Activated CD8-positive, alpha-beta T cell treated with anti-CD3 and anti-CD28 coated beads for 36 hours (primary cell): ENCODE results near the gene ITGA3. TPM values are rescaled to one million over a fixed set of nuclear protein-coding genes. Genes with fewer than 3 reads are reported as not detected.

Experiments used
- ATAC-seq: fragments of 200-7000 bp; cut with Tn5 transposase; one replicate; pipeline ENCODE4 v1.10.0; 2021; ENCODE audit warnings: mild to moderate bottlenecking, moderate library complexity
- CTCF ChIA-PET: fragments of 350-600 bp; sonication (Branson Sonifier 250); formaldehyde crosslinking; loops from one replicate; lab custom pipeline; 2021; ENCODE audit warnings: antibody characterized with exemption; lab: Charles Lee
- POLR2A ChIA-PET: fragments of 350-600 bp; sonication (Branson Sonifier 250); formaldehyde crosslinking; loops from one replicate; lab custom pipeline; 2021; ENCODE audit warnings: antibody characterized with exemption; lab: Charles Lee
- DNase-seq: peaks from one replicate; pipeline ENCODE4 v3.0.0-alpha.2; 2020
- H3K27ac Mint-ChIP-seq: one replicate; pipeline ENCODE4 v1.8.0; 2021; ENCODE audit warnings: mild to moderate bottlenecking, mixed read lengths
- H3K27me3 Mint-ChIP-seq: one replicate; pipeline ENCODE4 v1.8.0; 2021; ENCODE audit warnings: mixed read lengths
- H3K36me3 Mint-ChIP-seq: one replicate; pipeline ENCODE4 v1.8.0; 2021; ENCODE audit warnings: low read depth, mixed read lengths
- H3K4me1 Mint-ChIP-seq: one replicate; pipeline ENCODE4 v1.8.0; 2021; ENCODE audit warnings: low read depth, mixed read lengths
- H3K4me3 Mint-ChIP-seq: one replicate; pipeline ENCODE4 v1.8.0; 2021; ENCODE audit warnings: mild to moderate bottlenecking, moderate library complexity, mixed read lengths
- H3K9me3 Mint-ChIP-seq: one replicate; pipeline ENCODE4 v1.8.0; 2021; ENCODE audit warnings: mixed read lengths
- CTCF ChIP-seq: fragments of 200-600 bp; IDR thresholded peaks from one replicate; pipeline ENCODE4 v1.8.0; 2022; ENCODE audit warnings: antibody characterized with exemption, mild to moderate bottlenecking
- intact Hi-C: fragments of 100-400 bp; cut with micrococcal nuclease; formaldehyde crosslinking; loops from one replicate; pipeline ENCODE4 v1.10.0; 2022
- total RNA-seq, 2 experiments: library from RNA; stranded (reverse); gene quantifications; one replicate each; pipeline ENCODE4 v1.2.3, GENCODE V29; 2021

Gene ITGA3
- total RNA-seq, 2 experiments from 2014 or later: 4.2 to 7.2 TPM

- POLR2A ChIA-PET: interaction anchor here (0.5 to 2.7 kb wide), 7 partner anchors 9 to 52 kb away, joined by 3 to 6 read pairs (median 3); partner anchors contain the start of genes PDK2 and PPP1R9B
- Mint-ChIP-seq H3K27me3 (peaks cover 32% of the 10 kb centered on the region), H3K36me3 (no peaks in the 10 kb centered on the region), H3K9me3 (no peaks in the 10 kb centered on the region), H3K27ac (no peak overlapping the region), H3K4me1 (peaks cover 12% of the 10 kb centered on the region), H3K4me3 (peak overlapping the region; percentile 52)
- TF ChIP-seq CTCF: peak; percentile 77
- ATAC-seq: peak; percentile 90
- peak; percentile 71 for DNase-seq
- intact Hi-C loops: loop anchor here (10.0 kb wide), 1 partner anchor 47 kb away; the partner anchor contains the start of gene SGCA
- CTCF ChIA-PET: interaction anchor here (0.6 to 5.0 kb wide), 27 partner anchors 9 to 179 kb away, joined by 3 to 45 read pairs (median 4); partner anchors contain the start of gene SAMD14
These were observed 61.5 kb downstream of the ITGA3 start for GRCh38 chr17:50117202-50118051.

- Mint-ChIP-seq H3K9me3 (no peaks in the 10 kb centered on the region), H3K27ac (no peak overlapping the region), H3K4me3 (no peak overlapping the region), H3K36me3 (no peaks in the 10 kb centered on the region), H3K27me3 (peaks cover 33% of the 10 kb centered on the region), H3K4me1 (peaks cover 12% of the 10 kb centered on the region)
- CTCF ChIA-PET: interaction anchor here (0.8 to 5.0 kb wide), 19 partner anchors 8 to 152 kb away, joined by 3 to 45 read pairs (median 5); partner anchors contain the start of genes PDK2 and SAMD14
- intact Hi-C loops: loop anchor here (10.0 kb wide), 1 partner anchor 47 kb away; the partner anchor contains the start of gene SGCA
- POLR2A ChIA-PET: interaction anchor here (0.5 to 2.7 kb wide), 7 partner anchors 14 to 51 kb away, joined by 3 to 6 read pairs (median 3); partner anchors contain the start of genes PDK2 and PPP1R9B
- no peak for TF ChIP-seq CTCF
- ATAC-seq (no peak), DNase-seq (no peak)
These were observed 62.3 kb downstream of the ITGA3 start for GRCh38 chr17:50118076-50118827.

- Mint-ChIP-seq H3K4me3 (no peak overlapping the region), H3K9me3 (no peaks in the 10 kb centered on the region), H3K36me3 (no peaks in the 10 kb centered on the region), H3K4me1 (peaks cover 12% of the 10 kb centered on the region), H3K27me3 (peaks cover 33% of the 10 kb centered on the region), H3K27ac (no peak overlapping the region)
- POLR2A ChIA-PET: interaction anchor here (1.2 to 2.7 kb wide), 3 partner anchors 17 to 31 kb away, joined by 3 to 6 read pairs (median 3); partner anchors contain the start of gene PPP1R9B
- ATAC-seq: no peak
- CTCF ChIA-PET: interaction anchor here (1.0 to 3.0 kb wide), 11 partner anchors 12 to 81 kb away, joined by 3 to 13 read pairs (median 5); partner anchors contain the start of genes PDK2 and SAMD14
- intact Hi-C loops: loop anchor here (10.0 kb wide), 1 partner anchor 46 kb away; the partner anchor contains the start of gene SGCA
- TF ChIP-seq CTCF: no peak
- DNase-seq: no peak
These were observed 62.9 kb downstream of the ITGA3 start for GRCh38 chr17:50118828-50119218.

GRCh38 chr17:50120475-50121253, 64.8 kb downstream of the ITGA3 start:
- intact Hi-C loops: no loop called here
- peaks cover 24% of the 10 kb centered on the region for H3K27me3 Mint-ChIP-seq
- no peak overlapping the region for H3K27ac Mint-ChIP-seq
- H3K4me3 Mint-ChIP-seq: no peak overlapping the region
- TF ChIP-seq CTCF: no peak
- peaks cover 8% of the 10 kb centered on the region for H3K4me1 Mint-ChIP-seq
- no peak for ATAC-seq
- DNase-seq: no peak
- ChIA-PET POLR2A (interaction anchor here (1.0 to 1.1 kb wide), 2 partner anchors 23 to 31 kb away, joined by 3 read pairs; no protein-coding TSS in a partner anchor), CTCF (interaction anchor here (1.1 to 3.0 kb wide), 3 partner anchors 19 to 41 kb away, joined by 3 to 12 read pairs (median 5); partner anchors contain the start of gene PDK2)
- H3K9me3 Mint-ChIP-seq: no peaks in the 10 kb centered on the region
- no peaks in the 10 kb centered on the region for H3K36me3 Mint-ChIP-seq
